SHP77 treated with DMSO at 0.1 percent for 48 hours (cell line): ENCODE results near the gene METTL6.
"Not testable (repeated sequence)": the region's sequence is repeated elsewhere in the genome, so short reads cannot be mapped to it uniquely, and the experiment has no call there.

Source experiments
- DNase-seq: peaks from one replicate; lab custom pipeline; 2025; lab: John Stamatoyannopoulos, UW

Gene METTL6

GRCh38 chr3:15427182-15427880 is at the start of gene METTL6, which contains the start of gene EAF1:
TSS of gene METTL6 (minus strand) at chr3:15427544. CDS start at chr3:15426511, 1,033 bp downstream.
TSS of gene EAF1 (plus strand) at chr3:15427598. CDS start at chr3:15427780, 182 bp downstream.
- DNase-seq = peak; percentile 54

GRCh38 chr3:15476378-15476777 is 49.0 kb upstream of the METTL6 start:
- DNase-seq = no peak

- DNase-seq = no peak
Measured at GRCh38 chr3:15475161-15475560, 47.8 kb upstream of the METTL6 start.

GRCh38 chr3:15471861-15472260 is 44.5 kb upstream of the METTL6 start:
- no peak for DNase-seq

GRCh38 chr3:15470849-15471248 is 43.5 kb upstream of the METTL6 start:
- no peak for DNase-seq

- no peak for DNase-seq
Measured at GRCh38 chr3:15470261-15470660, 42.9 kb upstream of the METTL6 start.

- DNase-seq = no peak
Measured at GRCh38 chr3:15467227-15468181, 40.2 kb upstream of the METTL6 start.

GRCh38 chr3:15465876-15466585 is 38.7 kb upstream of the METTL6 start:
- no peak for DNase-seq

GRCh38 chr3:15462451-15462850 is 35.1 kb upstream of the METTL6 start:
- no peak for DNase-seq

GRCh38 chr3:15460891-15461531 is 33.7 kb upstream of the METTL6 start:
- no peak for DNase-seq

- no peak for DNase-seq
Measured at GRCh38 chr3:15458212-15458780, 31.0 kb upstream of the METTL6 start.

GRCh38 chr3:15456915-15457314 is 29.6 kb upstream of the METTL6 start:
- not testable (repeated sequence) for DNase-seq

- DNase-seq = no peak
Measured at GRCh38 chr3:15456321-15456720, 29.0 kb upstream of the METTL6 start.

- DNase-seq = no peak
Measured at GRCh38 chr3:15455756-15456155, 28.4 kb upstream of the METTL6 start.

GRCh38 chr3:15454965-15455364 is 27.6 kb upstream of the METTL6 start:
- DNase-seq = no peak

- no peak for DNase-seq
Measured at GRCh38 chr3:15453991-15454625, 26.8 kb upstream of the METTL6 start.

GRCh38 chr3:15453501-15453900 is 26.2 kb upstream of the METTL6 start:
- DNase-seq = no peak

GRCh38 chr3:15452961-15453360 is 25.6 kb upstream of the METTL6 start:
- no peak for DNase-seq

GRCh38 chr3:15452156-15452555 is 24.8 kb upstream of the METTL6 start:
- DNase-seq = no peak

GRCh38 chr3:15451216-15452113 is 24.1 kb upstream of the METTL6 start:
- DNase-seq = no peak
